K562 (cell line): ENCODE measurements around the gene CNDP2. TPM values are rescaled to one million over a fixed set of nuclear protein-coding genes. Genes with fewer than 3 reads are reported as not detected.

ENCODE experiments used
- ARID2 ChIP-seq: fragments of 450-650 bp; IDR thresholded peaks from 2 replicates; pipeline ENCODE4 v1.6.1; 2017; ENCODE audit warnings: antibody characterized with exemption, mild to moderate bottlenecking
- CREB3 ChIP-seq: fragments of 450-650 bp; conservative IDR thresholded peaks from 2 replicates; pipeline ENCODE4 v1.6.1; 2016; ENCODE audit warnings: missing genetic modification characterization, low read depth, mild to moderate bottlenecking, missing compliant biosample characterization, moderate library complexity
- FOXJ2 ChIP-seq: fragments of 200-800 bp; sonication (Bioruptor generic); IDR thresholded peaks from 2 replicates; pipeline ENCODE4 v1.6.1; 2016; ENCODE audit warnings: missing genetic modification characterization, missing compliant biosample characterization
- HLTF ChIP-seq: fragments of 450-650 bp; IDR thresholded peaks from 2 replicates; pipeline ENCODE4 v1.6.1; 2016
- MAFG ChIP-seq: fragments of 450-650 bp; conservative IDR thresholded peaks from 2 replicates; pipeline ENCODE4 v1.6.1; 2016; ENCODE audit warnings: missing genetic modification characterization, missing compliant biosample characterization
- POLR3A ChIP-seq: IDR thresholded peaks from 2 replicates; pipeline ENCODE4 v1.6.1; 2011; ENCODE audit warnings: borderline replicate concordance, mild to moderate bottlenecking, moderate library complexity; ENCODE audit not compliant: insufficient read length, insufficient read depth; ENCODE audit errors: extremely low read depth
- RBM22 ChIP-seq: fragments of 200-400 bp; formaldehyde crosslinking; IDR thresholded peaks from 2 replicates; pipeline ENCODE4 v1.6.1; 2018; ENCODE audit warnings: low read length, low read depth; ENCODE audit not compliant: poor library complexity, severe bottlenecking
- VEZF1 ChIP-seq: fragments of 200-800 bp; sonication (Bioruptor generic); IDR thresholded peaks from 2 replicates; pipeline ENCODE4 v1.6.1; 2017; ENCODE audit warnings: missing genetic modification characterization, missing compliant biosample characterization
- ZBTB5 ChIP-seq: fragments of 450-650 bp; IDR thresholded peaks from 2 replicates; pipeline ENCODE4 v1.6.1; 2017; ENCODE audit warnings: antibody characterized with exemption
- ZC3H4 ChIP-seq: sonication (generic); formaldehyde crosslinking; IDR thresholded peaks from 2 replicates; pipeline ENCODE4 v1.9.0; 2021; ENCODE audit warnings: missing genetic modification reagents, borderline replicate concordance
- ZNF436 ChIP-seq: fragments of 250-450, 450-650 bp; sonication (Bioruptor Pico); formaldehyde crosslinking; IDR thresholded peaks from 2 replicates; pipeline ENCODE4 v1.7.0; 2020; ENCODE audit warnings: mild to moderate bottlenecking
- polyA plus RNA-seq, 8 experiments: library from polyadenylated mRNA; depleted of rRNA in 4 of 8; stranded (reverse) in 5 of 8; unstranded in 3 of 8; fragments of >200 nt; fragmentation: Nextera tagmentation in 2 of 8; fragmentation: Illumina TruSeq in 1 of 8; extraction: Ambion mirVana in 2 of 8; extraction: Trizol in 1 of 8; gene quantifications; 2 replicates each; pipeline versions ENCODE4 v1.2.1 to v1.2.3, GENCODE V29; 2011 to 2014; ENCODE audit warnings: inconsistent platforms in 1 of 8, missing spikeins in 1 of 8
- total RNA-seq, 7 experiments: library from RNA; depleted of rRNA in 6 of 7; stranded (reverse); fragments of >200 nt in 6 of 7; fragmentation: Illumina TruSeq in 2 of 7; extraction: Trizol in 2 of 7; gene quantifications; 2 replicates each; pipeline versions ENCODE4 v1.2.1 to v1.2.3, GENCODE V29; 2011 to 2021; ENCODE audit warnings: low replicate concordance in 1 of 7
- TF ChIP-seq, protein P1 (sequence below), 2 experiments: fragments of 450-650 bp in 1 of 2; sonication (generic) in 1 of 2; formaldehyde crosslinking; conservative IDR thresholded peaks; 2 replicates each; pipeline versions ENCODE4 v1.4.0 to v1.8.1; 2020 to 2022; ENCODE audit warnings: mild to moderate bottlenecking in 1 of 2, missing genetic modification reagents in 1 of 2

Gene CNDP2
- total and polyA plus RNA-seq, 9 of the 15 experiments (the other 6 are each of a cell fraction or from before 2014, with no cell fraction given), result 34.1 to 128 (median 53.8) TPM

DNA sequence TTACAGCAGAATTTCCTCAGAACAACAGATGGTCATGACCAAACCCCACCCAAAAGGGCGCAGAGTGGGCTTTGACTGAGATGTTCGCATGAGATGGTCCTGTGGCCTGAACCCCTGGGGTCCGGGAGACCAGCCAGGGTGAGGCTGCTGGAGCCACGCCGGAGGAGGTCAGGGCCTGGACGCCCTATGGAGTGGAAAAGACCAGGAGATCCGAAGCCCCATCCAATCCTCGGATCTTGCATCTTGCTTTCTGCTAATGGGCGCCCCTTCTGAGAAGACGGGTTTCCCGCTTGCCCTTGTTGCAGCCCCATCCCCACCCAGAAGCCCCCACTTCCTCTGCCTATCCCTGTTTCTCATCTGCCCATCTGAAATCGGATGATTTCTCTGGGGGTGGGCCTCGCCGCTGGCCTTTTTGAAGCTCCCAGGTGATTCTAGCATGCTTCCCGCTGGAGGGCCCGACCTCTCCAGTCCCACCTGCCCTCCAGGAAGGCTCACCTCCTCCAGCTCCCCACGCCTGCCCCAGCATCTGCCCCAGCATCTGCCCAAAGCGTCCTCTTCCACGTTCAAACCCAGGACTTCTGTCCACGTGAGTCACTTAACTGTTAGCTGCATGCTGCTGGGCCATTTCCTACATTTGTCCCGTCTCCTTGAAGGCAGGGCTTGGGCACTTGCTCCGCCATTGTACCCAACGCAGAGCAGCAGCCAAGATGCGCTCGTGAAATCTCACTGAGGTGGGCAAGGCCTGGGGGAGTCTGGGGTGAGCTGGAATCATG, 33.8 kb downstream of the CNDP2 start (continued):
- TF ChIP-seq VEZF1, result no peak
- TF ChIP-seq RBM22, result no peak
- no peak for TF ChIP-seq POLR3A
- TF ChIP-seq MAFG (tag), result no peak
- TF ChIP-seq, protein P1, sequence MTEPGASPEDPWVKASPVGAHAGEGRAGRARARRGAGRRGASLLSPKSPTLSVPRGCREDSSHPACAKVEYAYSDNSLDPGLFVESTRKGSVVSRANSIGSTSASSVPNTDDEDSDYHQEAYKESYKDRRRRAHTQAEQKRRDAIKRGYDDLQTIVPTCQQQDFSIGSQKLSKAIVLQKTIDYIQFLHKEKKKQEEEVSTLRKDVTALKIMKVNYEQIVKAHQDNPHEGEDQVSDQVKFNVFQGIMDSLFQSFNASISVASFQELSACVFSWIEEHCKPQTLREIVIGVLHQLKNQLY (CRISPR knock-in tag; conservative IDR thresholded peaks at IDR 0.05), result no peak
- no peak for TF ChIP-seq FOXJ2
- TF ChIP-seq CREB3, result no peak
- no peak for TF ChIP-seq ARID2
- TF ChIP-seq ZC3H4, result no peak
- TF ChIP-seq ZNF436 (CRISPR knock-in tag), result no peak
- TF ChIP-seq ZBTB5, result no peak
- no peak for TF ChIP-seq HLTF
